ENCODE data around the gene AP5Z1. TPM values are rescaled to one million over a fixed set of nuclear protein-coding genes. Genes with fewer than 3 reads are reported as not detected.

AP5Z1 gene
- total RNA-seq, 2 donors from 2014 or later = 38.1 to 39.0 TPM

GRCh38 chr7:4835398-4836205 lies 60.2 kb downstream of the AP5Z1 start:
- H3K27me3 Mint-ChIP-seq (ENCODE audit: low read depth) = no peaks in the 10 kb centered on the region
- no peaks in the 10 kb centered on the region for H3K36me3 Mint-ChIP-seq (ENCODE audit: insufficient read depth in 2 of 2)

GRCh38 chr7:4836206-4836661 lies 60.8 kb downstream of the AP5Z1 start:
- H3K4me1 Mint-ChIP-seq (ENCODE audit: low read depth) = no peaks in the 10 kb centered on the region
- no peak overlapping the region for H3K4me3 Mint-ChIP-seq
- no peaks in the 10 kb centered on the region for H3K9me3 Mint-ChIP-seq
- DNase-seq = no peak
- no peaks in the 10 kb centered on the region for H3K36me3 Mint-ChIP-seq (ENCODE audit: insufficient read depth in 2 of 2)
- no peaks in the 10 kb centered on the region for H3K27me3 Mint-ChIP-seq (ENCODE audit: low read depth)
- no peak overlapping the region for H3K27ac Mint-ChIP-seq
- ATAC-seq (replicated peaks in 1 of 2) = no peak

More at GRCh38 chr7:4835398-4836205, 60.2 kb downstream of the AP5Z1 start:
- DNase-seq (no peak), ATAC-seq (replicated peaks in 1 of 2) (no peak)
- Mint-ChIP-seq H3K4me3 (no peak overlapping the region), H3K27ac (no peak overlapping the region), H3K9me3 (no peaks in the 10 kb centered on the region), H3K4me1 (ENCODE audit: low read depth) (no peaks in the 10 kb centered on the region)

GRCh38 chr7:4837041-4837802 lies 61.8 kb downstream of the AP5Z1 start:
- H3K27ac Mint-ChIP-seq = no peak overlapping the region
- no peak overlapping the region for H3K4me3 Mint-ChIP-seq
- no peaks in the 10 kb centered on the region for H3K9me3 Mint-ChIP-seq

GRCh38 chr7:4837803-4838625 lies 62.6 kb downstream of the AP5Z1 start:
- H3K36me3 Mint-ChIP-seq (ENCODE audit: insufficient read depth in 2 of 2) = no peaks in the 10 kb centered on the region

More at GRCh38 chr7:4837041-4837802, 61.8 kb downstream of the AP5Z1 start:
- no peak for DNase-seq
- no peak for ATAC-seq (replicated peaks in 1 of 2)
- H3K36me3 Mint-ChIP-seq (ENCODE audit: insufficient read depth in 2 of 2) = no peaks in the 10 kb centered on the region
- no peaks in the 10 kb centered on the region for H3K4me1 Mint-ChIP-seq (ENCODE audit: low read depth)
- no peaks in the 10 kb centered on the region for H3K27me3 Mint-ChIP-seq (ENCODE audit: low read depth)

GRCh38 chr7:4838626-4839334 lies 63.4 kb downstream of the AP5Z1 start:
- Mint-ChIP-seq H3K27ac (no peak overlapping the region), H3K9me3 (no peaks in the 10 kb centered on the region), H3K4me1 (ENCODE audit: low read depth) (no peaks in the 10 kb centered on the region), H3K27me3 (ENCODE audit: low read depth) (no peaks in the 10 kb centered on the region), H3K36me3 (ENCODE audit: insufficient read depth in 2 of 2) (no peaks in the 10 kb centered on the region), H3K4me3 (no peak overlapping the region)
- ATAC-seq (replicated peaks in 1 of 2) (no peak), DNase-seq (no peak)

More at GRCh38 chr7:4837803-4838625, 62.6 kb downstream of the AP5Z1 start:
- Mint-ChIP-seq H3K27ac (no peak overlapping the region), H3K4me1 (ENCODE audit: low read depth) (no peaks in the 10 kb centered on the region), H3K4me3 (no peak overlapping the region), H3K27me3 (ENCODE audit: low read depth) (no peaks in the 10 kb centered on the region), H3K9me3 (no peaks in the 10 kb centered on the region)
- DNase-seq (no peak), ATAC-seq (replicated peaks in 1 of 2) (no peak)

- H3K4me3 Mint-ChIP-seq = no peak overlapping the region
- no peaks in the 10 kb centered on the region for H3K4me1 Mint-ChIP-seq (ENCODE audit: low read depth)
- H3K27me3 Mint-ChIP-seq (ENCODE audit: low read depth) = peaks cover 5% of the 10 kb centered on the region
- H3K9me3 Mint-ChIP-seq = no peaks in the 10 kb centered on the region
- ATAC-seq (replicated peaks in 1 of 2) (no peak), DNase-seq (no peak)
- no peak overlapping the region for H3K27ac Mint-ChIP-seq
- no peaks in the 10 kb centered on the region for H3K36me3 Mint-ChIP-seq (ENCODE audit: insufficient read depth in 2 of 2)
These were observed 64.7 kb downstream of the AP5Z1 start for GRCh38 chr7:4840079-4840501.

Other genes starting within 250 kb of the AP5Z1 start
- gene FOXK1, start 93.3 kb upstream of the AP5Z1 start, total RNA-seq = 10 to 100 TPM; 38.6 to 41.0 TPM
- under 1 TPM in 1 of 2 donors, not detected in 1; 0.05 TPM for gene PAPOLB, start 86.4 kb downstream of the AP5Z1 start, total RNA-seq
- under 1 TPM; 0.50 to 0.53 TPM for gene RADIL, start 108.1 kb downstream of the AP5Z1 start, total RNA-seq
- not detected for gene MMD2, start 183.6 kb downstream of the AP5Z1 start, total RNA-seq

Measured in activated T-cell treated with anti-CD3 and anti-CD28 coated beads, Interleukin-2, amount 50 U/mL, for 72 hours (primary cell).